GM13976 (cell line): Measurements from ENCODE around the gene EIF1.

Experiments used
- DNase-seq: peaks from one replicate; pipeline ENCODE4 v3.0.0; 2012; ENCODE audit warnings: low spot score
- CTCF ChIP-seq: IDR thresholded peaks from 2 replicates; pipeline ENCODE4 v1.5.1; 2012; ENCODE audit warnings: borderline replicate concordance, mild to moderate bottlenecking; ENCODE audit not compliant: insufficient read depth; ENCODE audit errors: extremely low read depth, missing control alignments, control extremely low read depth
- in situ Hi-C: fragments of 300-500 bp; cut with MboI; formaldehyde crosslinking; loops from one replicate; pipeline ENCODE4 v1.12.0; 2022; ENCODE audit warnings: low sequenced_read_pairs, mixed read lengths, inconsistent platforms; ENCODE audit not compliant: unreplicated experiment

Gene EIF1

GRCh38 chr17:41647940-41648410 lies 40.7 kb upstream of the EIF1 start:
- in situ Hi-C loops, result no loop called here
- DNase-seq, result peak; percentile 93
- peak; percentile 97 for TF ChIP-seq CTCF

- in situ Hi-C loops, result no loop called here
- TF ChIP-seq CTCF, result peak; percentile 91
- DNase-seq, result peak; percentile 91
These were observed 40.1 kb upstream of the EIF1 start for GRCh38 chr17:41648411-41649195.

DNA sequence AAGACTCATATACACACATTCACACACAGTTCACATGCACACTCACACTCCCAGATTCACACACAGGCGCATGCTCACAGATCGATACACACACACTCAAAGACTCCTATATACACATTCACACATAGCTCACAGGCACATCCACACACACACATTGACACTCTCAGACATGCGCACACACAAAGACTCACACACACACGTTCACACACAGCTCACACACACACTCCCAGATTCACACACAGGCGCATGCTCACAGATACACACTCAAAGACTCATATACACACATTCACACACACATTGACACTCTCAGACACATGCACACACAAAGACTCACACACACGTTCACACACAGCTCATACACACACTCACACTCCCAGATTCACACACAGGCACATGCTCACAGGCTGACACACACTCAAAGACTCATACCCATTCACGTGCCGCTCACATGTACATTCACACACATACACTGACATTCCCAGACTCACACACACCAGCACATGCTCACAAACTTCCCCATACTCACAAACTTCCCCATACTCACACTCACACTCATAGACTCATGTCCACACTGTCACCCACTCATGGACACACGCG lies 38.7 kb upstream of the EIF1 start:
- in situ Hi-C loops, result loop anchor here (25.0 kb wide), 1 partner anchor 738 kb away; no protein-coding TSS in a partner anchor
- no peak for DNase-seq
- no peak for TF ChIP-seq CTCF

- TF ChIP-seq CTCF, result no peak
- in situ Hi-C loops, result loop anchor here (25.0 kb wide), 1 partner anchor 739 kb away; no protein-coding TSS in a partner anchor
- no peak for DNase-seq
These were observed 37.7 kb upstream of the EIF1 start for GRCh38 chr17:41650794-41651624.

DNA sequence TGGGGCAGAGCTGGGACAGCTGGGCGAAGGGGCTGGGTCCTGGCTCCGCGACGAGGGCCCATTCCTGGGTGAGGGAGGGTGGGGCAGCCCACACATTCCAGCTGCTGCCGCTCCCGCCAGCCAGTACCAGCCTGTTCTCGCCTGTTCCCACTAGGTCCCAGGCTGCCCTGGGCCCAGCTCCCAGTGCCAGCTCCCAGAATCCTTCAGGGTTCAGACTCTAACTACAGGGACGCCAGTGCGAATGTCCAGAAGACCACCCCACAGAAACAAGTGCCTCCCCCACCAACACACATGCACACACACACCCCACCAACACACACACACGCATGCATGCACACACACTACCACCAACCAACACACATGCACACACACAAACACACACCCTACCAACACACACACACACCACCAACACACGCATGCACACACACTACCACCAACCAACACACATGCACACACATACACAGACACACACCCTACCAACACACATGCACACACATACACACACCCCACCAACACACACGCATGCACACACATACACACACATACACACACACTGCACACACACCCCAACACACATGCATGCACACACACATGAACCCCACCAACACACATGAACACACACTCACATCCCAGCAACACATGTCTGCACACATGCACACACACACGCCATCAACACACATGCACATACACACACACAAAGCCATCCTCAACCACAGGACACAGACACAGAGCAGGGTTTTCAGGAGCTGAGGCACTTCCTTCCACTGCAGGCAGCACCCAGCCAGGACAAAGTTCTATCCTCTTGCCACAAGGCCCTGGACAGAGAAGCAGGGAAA lies 36.8 kb upstream of the EIF1 start:
- TF ChIP-seq CTCF, result no peak
- in situ Hi-C loops, result loop anchor here (25.0 kb wide), 1 partner anchor 740 kb away; no protein-coding TSS in a partner anchor
- DNase-seq, result no peak
